Islet precursor cell (in vitro differentiated cells): ENCODE data around the gene TFDP2.
"Not testable (repeated sequence)": the region's sequence is repeated elsewhere in the genome, so short reads cannot be mapped to it uniquely, and the experiment has no call there.

Experiments used
- DNase-seq: peaks from one replicate; pipeline ENCODE4 v3.0.0-alpha.2; 2018

TFDP2 gene

GRCh38 chr3:142124243-142124642 lies 25.1 kb downstream of the TFDP2 start:
- no peak for DNase-seq

GRCh38 chr3:142120707-142121106 lies 28.6 kb downstream of the TFDP2 start:
- DNase-seq, result no peak

GRCh38 chr3:142118911-142119310 lies 30.4 kb downstream of the TFDP2 start:
- no peak for DNase-seq

- no peak for DNase-seq
Observed at GRCh38 chr3:142117056-142117851, 32.1 kb downstream of the TFDP2 start.

GRCh38 chr3:142115867-142116668 lies 33.3 kb downstream of the TFDP2 start:
- peak; percentile 71 for DNase-seq

GRCh38 chr3:142112601-142113000 lies 36.7 kb downstream of the TFDP2 start:
- no peak for DNase-seq

- DNase-seq, result no peak
Observed at GRCh38 chr3:142106548-142106947, 42.8 kb downstream of the TFDP2 start.

- DNase-seq, result no peak
Observed at GRCh38 chr3:142105991-142106390, 43.4 kb downstream of the TFDP2 start.

GRCh38 chr3:142104763-142105162 lies 44.6 kb downstream of the TFDP2 start:
- no peak for DNase-seq

- no peak for DNase-seq
Observed at GRCh38 chr3:142098964-142099363, 50.4 kb downstream of the TFDP2 start.

- no peak for DNase-seq
Observed at GRCh38 chr3:142097099-142097843, 52.1 kb downstream of the TFDP2 start.

GRCh38 chr3:142095841-142096240 lies 53.5 kb downstream of the TFDP2 start:
- no peak for DNase-seq

- not testable (repeated sequence) for DNase-seq
Observed at GRCh38 chr3:142088925-142089324, 60.4 kb downstream of the TFDP2 start.

- peak; percentile 75 for DNase-seq
Observed at GRCh38 chr3:142088522-142088921, 60.8 kb downstream of the TFDP2 start.

GRCh38 chr3:142087676-142088075 lies 61.7 kb downstream of the TFDP2 start:
- no peak for DNase-seq

- DNase-seq, result no peak
Observed at GRCh38 chr3:142086581-142087090, 62.7 kb downstream of the TFDP2 start.

GRCh38 chr3:142081178-142081577 lies 68.2 kb downstream of the TFDP2 start:
- no peak for DNase-seq

GRCh38 chr3:142077859-142078500 lies 71.4 kb downstream of the TFDP2 start:
- DNase-seq, result peak; percentile 63

- DNase-seq, result no peak
Observed at GRCh38 chr3:142077155-142077858, 72.0 kb downstream of the TFDP2 start.

- not testable (repeated sequence) for DNase-seq
Observed at GRCh38 chr3:142075656-142076055, 73.7 kb downstream of the TFDP2 start.

GRCh38 chr3:142072816-142073215 lies 76.5 kb downstream of the TFDP2 start:
- DNase-seq, result no peak

GRCh38 chr3:142065932-142066331 lies 83.4 kb downstream of the TFDP2 start:
- DNase-seq, result no peak
